K562 (cell line): ENCODE measurements around the gene HEXD. TPM values are rescaled to one million over a fixed set of nuclear protein-coding genes. Genes with fewer than 3 reads are reported as not detected.
A peak's percentile ranks its signal among the peaks of the same experiment; 100 is the strongest.

Source experiments
- FOXP1 ChIP-seq: sonication (generic); formaldehyde crosslinking; IDR thresholded peaks from 2 replicates; pipeline ENCODE4 v1.8.0; 2022; ENCODE audit warnings: mild to moderate bottlenecking, missing genetic modification reagents
- HBP1 ChIP-seq: fragments of 450-650 bp; formaldehyde crosslinking; IDR thresholded peaks from 2 replicates; pipeline ENCODE4 v1.4.0; 2022; ENCODE audit warnings: missing genetic modification characterization
- MXI1 ChIP-seq: IDR thresholded peaks from 2 replicates; pipeline ENCODE4 v1.6.1; 2011; ENCODE audit warnings: low read depth, mild to moderate bottlenecking, improper control_type of control experiment, low read length
- NCOA4 ChIP-seq: fragments of 450-650 bp; IDR thresholded peaks from 2 replicates; pipeline ENCODE4 v1.6.1; 2018; ENCODE audit warnings: mild to moderate bottlenecking; ENCODE audit not compliant: partially characterized antibody
- NR4A1 ChIP-seq, 2 experiments: fragments of 250-450 bp in 1 of 2; fragments of 450-650 bp in 1 of 2; sonication (Bioruptor Pico) in 1 of 2; IDR thresholded peaks; 2 replicates each; pipeline versions ENCODE4 v1.4.0 to v1.6.1; 2016 to 2020; ENCODE audit warnings: mild to moderate bottlenecking in 2 of 2, missing compliant biosample characterization in 1 of 2, missing genetic modification characterization in 1 of 2, moderate library complexity in 1 of 2
- OTX1 ChIP-seq: fragments of 450-650 bp; formaldehyde crosslinking; IDR thresholded peaks from 2 replicates; pipeline ENCODE4 v1.4.0; 2022; ENCODE audit warnings: mild to moderate bottlenecking
- RBM39 ChIP-seq: fragments of 200-400 bp; formaldehyde crosslinking; optimal IDR thresholded peaks from 2 replicates; pipeline ENCODE3; 2018; ENCODE audit warnings: low read depth, low read length
- RFX7 ChIP-seq: fragments of 250-450 bp; sonication (Bioruptor Pico); IDR thresholded peaks from 2 replicates; pipeline ENCODE4 v1.5.1; 2021; ENCODE audit warnings: mild to moderate bottlenecking
- RNF2 ChIP-seq: sonication (generic); IDR thresholded peaks from 2 replicates; pipeline ENCODE4 v1.6.1; 2016
- ZBTB43 ChIP-seq: sonication (generic); formaldehyde crosslinking; IDR thresholded peaks from 2 replicates; pipeline ENCODE4 v1.8.0; 2023; ENCODE audit warnings: mild to moderate bottlenecking, missing genetic modification reagents
- polyA plus RNA-seq, 8 experiments: library from polyadenylated mRNA; depleted of rRNA in 4 of 8; stranded (reverse) in 5 of 8; unstranded in 3 of 8; fragments of >200 nt; fragmentation: Nextera tagmentation in 2 of 8; fragmentation: Illumina TruSeq in 1 of 8; extraction: Ambion mirVana in 2 of 8; extraction: Trizol in 1 of 8; gene quantifications; 2 replicates each; pipeline versions ENCODE4 v1.2.1 to v1.2.3, GENCODE V29; 2011 to 2014; ENCODE audit warnings: inconsistent platforms in 1 of 8, missing spikeins in 1 of 8
- total RNA-seq, 7 experiments: library from RNA; depleted of rRNA in 6 of 7; stranded (reverse); fragments of >200 nt in 6 of 7; fragmentation: Illumina TruSeq in 2 of 7; extraction: Trizol in 2 of 7; gene quantifications; 2 replicates each; pipeline versions ENCODE4 v1.2.1 to v1.2.3, GENCODE V29; 2011 to 2021; ENCODE audit warnings: low replicate concordance in 1 of 7
- TF ChIP-seq, protein P1 (sequence below): fragments of 250-450 bp; sonication (Bioruptor Pico); IDR thresholded peaks from 2 replicates; pipeline ENCODE4 v1.5.0; 2020; ENCODE audit warnings: mild to moderate bottlenecking, borderline replicate concordance
- TF ChIP-seq, protein P2 (sequence below), 2 experiments: fragments of 450-650 bp; formaldehyde crosslinking in 1 of 2; IDR thresholded peaks; 2 replicates each; pipeline versions ENCODE4 v1.4.0 to v1.6.1; 2014 to 2020; ENCODE audit warnings: mild to moderate bottlenecking in 2 of 2, borderline replicate concordance in 1 of 2, low read depth in 1 of 2

The HEXD gene
- total and polyA plus RNA-seq, 9 of the 15 experiments (the other 6 are each of a cell fraction or from before 2014, with no cell fraction given): 1.0 to 25.3 (median 10.0) TPM

DNA sequence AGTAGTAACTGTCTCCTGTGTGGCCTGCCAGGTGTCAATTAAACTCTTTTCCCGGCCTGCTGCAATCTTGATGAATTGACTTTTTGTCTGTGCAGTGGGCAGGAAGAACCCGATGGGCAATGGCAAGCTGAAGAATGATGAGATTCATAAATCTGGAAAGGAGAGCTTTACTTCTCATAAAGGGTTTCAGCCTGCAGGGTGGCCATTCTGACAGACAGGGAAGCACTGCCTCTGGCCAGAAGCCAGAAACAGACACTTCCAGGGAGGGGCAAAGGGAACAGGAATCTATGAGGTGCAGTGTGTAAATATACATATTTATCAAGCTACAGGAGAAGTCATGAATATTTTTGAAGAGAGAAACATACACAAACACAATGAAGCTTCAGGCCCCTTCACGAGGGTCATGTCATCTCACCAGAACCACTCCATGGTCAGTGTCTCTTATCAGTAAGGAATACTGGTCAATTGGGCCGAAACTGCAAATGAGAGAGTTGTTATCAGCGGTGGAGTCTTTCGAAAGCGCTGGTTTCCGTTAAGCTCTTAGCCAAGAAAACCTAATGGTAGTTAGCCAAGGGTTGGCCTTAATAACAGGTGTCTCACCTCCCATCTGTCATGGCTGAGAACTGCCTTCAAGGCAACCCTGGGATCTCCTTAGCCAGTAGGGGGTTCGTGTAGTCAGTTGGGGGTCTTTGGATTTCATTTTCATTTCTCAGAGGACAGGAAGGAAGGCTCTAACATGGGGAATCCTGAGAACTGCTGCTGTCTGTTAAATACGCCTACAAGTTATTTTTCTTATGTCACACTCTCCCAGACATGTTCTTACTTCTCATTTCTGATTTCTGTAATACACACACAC lies 39.2 kb downstream of the HEXD start (continued):
- TF ChIP-seq OTX1 (CRISPR knock-in tag): 0 out of 2 replicates have a peak, but pooled peaks have one; percentile 14
- TF ChIP-seq NR4A1 (CRISPR knock-in tag; IDR thresholded peaks at IDR 0.05): no peak
- TF ChIP-seq NR4A1 (tag; IDR thresholded peaks at IDR 0.05): no peak
- TF ChIP-seq RBM39: no peak
- no peak for TF ChIP-seq NCOA4
- TF ChIP-seq HBP1 (CRISPR knock-in tag): no peak
- no peak for TF ChIP-seq MXI1
- TF ChIP-seq RNF2: 0 out of 2 replicates have a peak, but pooled peaks have one; percentile 7
- no peak for TF ChIP-seq ZBTB43 (CRISPR knock-in tag)
- TF ChIP-seq FOXP1 (CRISPR knock-in tag): no peak
- TF ChIP-seq, protein P1, sequence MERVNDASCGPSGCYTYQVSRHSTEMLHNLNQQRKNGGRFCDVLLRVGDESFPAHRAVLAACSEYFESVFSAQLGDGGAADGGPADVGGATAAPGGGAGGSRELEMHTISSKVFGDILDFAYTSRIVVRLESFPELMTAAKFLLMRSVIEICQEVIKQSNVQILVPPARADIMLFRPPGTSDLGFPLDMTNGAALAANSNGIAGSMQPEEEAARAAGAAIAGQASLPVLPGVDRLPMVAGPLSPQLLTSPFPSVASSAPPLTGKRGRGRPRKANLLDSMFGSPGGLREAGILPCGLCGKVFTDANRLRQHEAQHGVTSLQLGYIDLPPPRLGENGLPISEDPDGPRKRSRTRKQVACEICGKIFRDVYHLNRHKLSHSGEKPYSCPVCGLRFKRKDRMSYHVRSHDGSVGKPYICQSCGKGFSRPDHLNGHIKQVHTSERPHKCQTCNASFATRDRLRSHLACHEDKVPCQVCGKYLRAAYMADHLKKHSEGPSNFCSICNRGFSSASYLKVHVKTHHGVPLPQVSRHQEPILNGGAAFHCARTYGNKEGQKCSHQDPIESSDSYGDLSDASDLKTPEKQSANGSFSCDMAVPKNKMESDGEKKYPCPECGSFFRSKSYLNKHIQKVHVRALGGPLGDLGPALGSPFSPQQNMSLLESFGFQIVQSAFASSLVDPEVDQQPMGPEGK: no peak
- peak; percentile 11; the same call in 1 of the 2 replicates for TF ChIP-seq RFX7 (CRISPR knock-in tag)
- TF ChIP-seq, protein P2, sequence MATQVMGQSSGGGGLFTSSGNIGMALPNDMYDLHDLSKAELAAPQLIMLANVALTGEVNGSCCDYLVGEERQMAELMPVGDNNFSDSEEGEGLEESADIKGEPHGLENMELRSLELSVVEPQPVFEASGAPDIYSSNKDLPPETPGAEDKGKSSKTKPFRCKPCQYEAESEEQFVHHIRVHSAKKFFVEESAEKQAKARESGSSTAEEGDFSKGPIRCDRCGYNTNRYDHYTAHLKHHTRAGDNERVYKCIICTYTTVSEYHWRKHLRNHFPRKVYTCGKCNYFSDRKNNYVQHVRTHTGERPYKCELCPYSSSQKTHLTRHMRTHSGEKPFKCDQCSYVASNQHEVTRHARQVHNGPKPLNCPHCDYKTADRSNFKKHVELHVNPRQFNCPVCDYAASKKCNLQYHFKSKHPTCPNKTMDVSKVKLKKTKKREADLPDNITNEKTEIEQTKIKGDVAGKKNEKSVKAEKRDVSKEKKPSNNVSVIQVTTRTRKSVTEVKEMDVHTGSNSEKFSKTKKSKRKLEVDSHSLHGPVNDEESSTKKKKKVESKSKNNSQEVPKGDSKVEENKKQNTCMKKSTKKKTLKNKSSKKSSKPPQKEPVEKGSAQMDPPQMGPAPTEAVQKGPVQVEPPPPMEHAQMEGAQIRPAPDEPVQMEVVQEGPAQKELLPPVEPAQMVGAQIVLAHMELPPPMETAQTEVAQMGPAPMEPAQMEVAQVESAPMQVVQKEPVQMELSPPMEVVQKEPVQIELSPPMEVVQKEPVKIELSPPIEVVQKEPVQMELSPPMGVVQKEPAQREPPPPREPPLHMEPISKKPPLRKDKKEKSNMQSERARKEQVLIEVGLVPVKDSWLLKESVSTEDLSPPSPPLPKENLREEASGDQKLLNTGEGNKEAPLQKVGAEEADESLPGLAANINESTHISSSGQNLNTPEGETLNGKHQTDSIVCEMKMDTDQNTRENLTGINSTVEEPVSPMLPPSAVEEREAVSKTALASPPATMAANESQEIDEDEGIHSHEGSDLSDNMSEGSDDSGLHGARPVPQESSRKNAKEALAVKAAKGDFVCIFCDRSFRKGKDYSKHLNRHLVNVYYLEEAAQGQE (IDR thresholded peaks at IDR 0.05; ENCODE audit: borderline replicate concordance): no peak
- TF ChIP-seq, protein P2 (CRISPR knock-in tag; IDR thresholded peaks at IDR 0.05; ENCODE audit: low read depth): no peak
